Stimulated activated naive CD8-positive, alpha-beta T cell treated with anti-CD3 and anti-CD28 coated beads, Interleukin-15, Interleukin-2, amounts not matched to agents 100 ng/mL and 50 ng/mL, for 24 hours (primary cell): ENCODE measurements around the gene MGAT1.
A peak's percentile ranks its signal among the peaks of the same experiment; 100 is the strongest.
"Not testable (repeated sequence)": the region's sequence is repeated elsewhere in the genome, so short reads cannot be mapped to it uniquely, and the experiment has no call there.

ENCODE experiments used
- H3K27ac Mint-ChIP-seq: one replicate; pipeline ENCODE4 v1.8.0; 2021; ENCODE audit warnings: mild to moderate bottlenecking, mixed read lengths
- H3K27me3 Mint-ChIP-seq: one replicate; pipeline ENCODE4 v1.8.0; 2021; ENCODE audit warnings: mixed read lengths
- H3K36me3 Mint-ChIP-seq: one replicate; pipeline ENCODE4 v1.8.0; 2021; ENCODE audit warnings: low read depth, mixed read lengths
- H3K4me1 Mint-ChIP-seq: one replicate; pipeline ENCODE4 v1.8.0; 2021; ENCODE audit warnings: low read depth, mixed read lengths
- H3K4me3 Mint-ChIP-seq: one replicate; pipeline ENCODE4 v1.8.0; 2021; ENCODE audit warnings: mild to moderate bottlenecking, mixed read lengths
- H3K9me3 Mint-ChIP-seq: one replicate; pipeline ENCODE4 v1.8.0; 2021; ENCODE audit warnings: mixed read lengths

MGAT1 gene

GRCh38 chr5:180801596-180802324 is 846 bp downstream of the MGAT1 start:
- H3K4me3 Mint-ChIP-seq: peak overlapping the region; percentile 90
- peaks cover 47% of the 10 kb centered on the region for H3K36me3 Mint-ChIP-seq
- no peaks in the 10 kb centered on the region for H3K27me3 Mint-ChIP-seq
- H3K4me1 Mint-ChIP-seq: peaks cover 76% of the 10 kb centered on the region
- peak overlapping the region; percentile 83 for H3K27ac Mint-ChIP-seq
- H3K9me3 Mint-ChIP-seq: no peaks in the 10 kb centered on the region

GRCh38 chr5:180799902-180800801 is 2.5 kb downstream of the MGAT1 start:
- Mint-ChIP-seq H3K4me3 (peak overlapping the region; percentile 90), H3K9me3 (no peaks in the 10 kb centered on the region), H3K27ac (peak overlapping the region; percentile 73), H3K36me3 (peaks cover 53% of the 10 kb centered on the region), H3K27me3 (no peaks in the 10 kb centered on the region), H3K4me1 (peaks cover 77% of the 10 kb centered on the region)

DNA sequence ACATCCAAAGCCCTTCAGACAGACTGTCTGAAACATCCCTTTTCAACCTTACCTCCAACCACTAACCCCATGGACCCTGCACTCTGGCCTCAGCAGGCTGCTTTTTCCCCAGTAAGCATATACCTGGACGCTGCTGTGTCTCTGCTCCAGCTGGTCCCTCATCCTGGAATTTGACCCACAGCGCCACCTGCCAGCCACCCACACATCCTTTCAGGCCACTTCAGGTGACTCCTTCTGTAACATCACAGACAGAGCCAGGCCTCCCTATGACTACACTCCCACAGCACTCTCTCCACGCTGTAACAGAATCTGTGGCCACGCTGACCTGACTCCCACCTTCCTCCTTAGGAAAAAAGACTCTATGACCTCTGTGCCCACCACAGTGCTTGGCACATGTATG is 3.4 kb downstream of the MGAT1 start:
- peaks cover 49% of the 10 kb centered on the region for H3K36me3 Mint-ChIP-seq
- peak overlapping the region; percentile 72 for H3K27ac Mint-ChIP-seq
- peaks cover 75% of the 10 kb centered on the region for H3K4me1 Mint-ChIP-seq
- no peaks in the 10 kb centered on the region for H3K27me3 Mint-ChIP-seq
- H3K4me3 Mint-ChIP-seq: peak overlapping the region; percentile 1
- H3K9me3 Mint-ChIP-seq: no peaks in the 10 kb centered on the region

DNA sequence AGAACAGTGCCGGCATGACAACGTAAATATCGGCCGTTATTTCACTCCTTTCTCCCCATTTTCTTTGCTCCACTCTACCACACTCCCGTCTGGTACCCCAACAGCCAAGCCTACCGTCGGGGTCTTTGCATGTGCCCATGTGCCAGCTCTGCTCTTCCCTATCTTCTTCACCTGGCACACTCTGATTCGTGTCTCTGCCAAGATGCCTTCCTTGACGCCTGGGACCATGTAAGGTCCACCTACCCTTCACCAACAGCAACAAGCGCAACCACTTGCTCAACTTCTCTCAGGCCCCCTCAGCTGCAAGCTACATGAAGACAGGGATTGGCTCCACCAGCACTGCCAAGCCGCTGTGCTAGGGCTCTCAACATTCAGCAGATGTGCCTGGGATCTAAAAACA is 4.4 kb downstream of the MGAT1 start:
- H3K9me3 Mint-ChIP-seq: no peaks in the 10 kb centered on the region
- peaks cover 56% of the 10 kb centered on the region for H3K36me3 Mint-ChIP-seq
- peaks cover 82% of the 10 kb centered on the region for H3K4me1 Mint-ChIP-seq
- H3K27me3 Mint-ChIP-seq: no peaks in the 10 kb centered on the region
- H3K27ac Mint-ChIP-seq: peak overlapping the region; percentile 72
- H3K4me3 Mint-ChIP-seq: peak overlapping the region; percentile 10

GRCh38 chr5:180797256-180798192 is 5.1 kb downstream of the MGAT1 start:
- H3K4me1 Mint-ChIP-seq: peaks cover 86% of the 10 kb centered on the region
- H3K27me3 Mint-ChIP-seq: no peaks in the 10 kb centered on the region
- peaks cover 60% of the 10 kb centered on the region for H3K36me3 Mint-ChIP-seq
- H3K27ac Mint-ChIP-seq: peak overlapping the region; percentile 72
- no peaks in the 10 kb centered on the region for H3K9me3 Mint-ChIP-seq
- no peak overlapping the region for H3K4me3 Mint-ChIP-seq

GRCh38 chr5:180795771-180796313 is 6.8 kb downstream of the MGAT1 start:
- Mint-ChIP-seq H3K4me1 (peaks cover 74% of the 10 kb centered on the region), H3K36me3 (peaks cover 62% of the 10 kb centered on the region), H3K27ac (peak overlapping the region; percentile 62), H3K4me3 (no peak overlapping the region), H3K9me3 (no peaks in the 10 kb centered on the region), H3K27me3 (no peaks in the 10 kb centered on the region)

DNA sequence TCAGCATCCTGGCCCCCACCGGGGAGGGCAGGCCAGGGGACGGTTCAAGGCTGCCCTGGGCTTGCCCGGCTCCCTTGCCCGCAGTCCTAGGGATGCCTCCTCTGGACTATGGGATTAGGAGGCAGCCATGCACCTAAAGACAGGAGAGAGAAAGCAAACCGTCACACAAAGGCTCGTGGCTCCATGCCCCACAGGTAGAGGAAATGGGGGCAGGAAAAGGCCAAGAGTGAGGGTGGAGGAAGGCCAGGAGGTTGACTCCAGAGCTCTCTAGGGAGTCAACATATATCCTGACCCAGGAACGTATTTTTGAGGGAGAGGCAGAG is 9.7 kb downstream of the MGAT1 start:
- Mint-ChIP-seq H3K4me1 (peaks cover 52% of the 10 kb centered on the region), H3K9me3 (no peaks in the 10 kb centered on the region), H3K36me3 (peaks cover 45% of the 10 kb centered on the region), H3K27me3 (no peaks in the 10 kb centered on the region), H3K4me3 (no peak overlapping the region), H3K27ac (no peak overlapping the region)

- H3K4me1 Mint-ChIP-seq: peaks cover 51% of the 10 kb centered on the region
- no peak overlapping the region for H3K27ac Mint-ChIP-seq
- peaks cover 48% of the 10 kb centered on the region for H3K36me3 Mint-ChIP-seq
- no peaks in the 10 kb centered on the region for H3K9me3 Mint-ChIP-seq
- H3K27me3 Mint-ChIP-seq: no peaks in the 10 kb centered on the region
- H3K4me3 Mint-ChIP-seq: no peak overlapping the region
Observed at GRCh38 chr5:180792287-180792964, 10.2 kb downstream of the MGAT1 start.

GRCh38 chr5:180791611-180792213 is 10.9 kb downstream of the MGAT1 start:
- H3K4me3 Mint-ChIP-seq: no peak overlapping the region
- peaks cover 48% of the 10 kb centered on the region for H3K36me3 Mint-ChIP-seq
- H3K27me3 Mint-ChIP-seq: no peaks in the 10 kb centered on the region
- H3K9me3 Mint-ChIP-seq: no peaks in the 10 kb centered on the region
- H3K4me1 Mint-ChIP-seq: peaks cover 45% of the 10 kb centered on the region
- H3K27ac Mint-ChIP-seq: no peak overlapping the region

GRCh38 chr5:180790524-180790923 is 12.1 kb downstream of the MGAT1 start:
- H3K4me3 Mint-ChIP-seq: no peak overlapping the region
- no peaks in the 10 kb centered on the region for H3K27me3 Mint-ChIP-seq
- H3K4me1 Mint-ChIP-seq: peaks cover 36% of the 10 kb centered on the region
- H3K36me3 Mint-ChIP-seq: peaks cover 40% of the 10 kb centered on the region
- H3K27ac Mint-ChIP-seq: peak overlapping the region; percentile 74
- H3K9me3 Mint-ChIP-seq: no peaks in the 10 kb centered on the region

- H3K27ac Mint-ChIP-seq: peak overlapping the region; percentile 74
- H3K4me1 Mint-ChIP-seq: peaks cover 32% of the 10 kb centered on the region
- no peaks in the 10 kb centered on the region for H3K27me3 Mint-ChIP-seq
- peaks cover 35% of the 10 kb centered on the region for H3K36me3 Mint-ChIP-seq
- no peak overlapping the region for H3K4me3 Mint-ChIP-seq
- H3K9me3 Mint-ChIP-seq: no peaks in the 10 kb centered on the region
Observed at GRCh38 chr5:180790020-180790419, 12.6 kb downstream of the MGAT1 start.

GRCh38 chr5:180788651-180789410 is 13.8 kb downstream of the MGAT1 start:
- H3K27me3 Mint-ChIP-seq, H3K27ac Mint-ChIP-seq, H3K4me3 Mint-ChIP-seq, H3K9me3 Mint-ChIP-seq: not testable (repeated sequence)
- Mint-ChIP-seq H3K36me3 (peaks cover 35% of the 10 kb centered on the region), H3K4me1 (peaks cover 24% of the 10 kb centered on the region)

GRCh38 chr5:180787711-180788431 is 14.7 kb downstream of the MGAT1 start:
- H3K27ac Mint-ChIP-seq: peak overlapping the region; percentile 41
- H3K9me3 Mint-ChIP-seq: no peaks in the 10 kb centered on the region
- peaks cover 26% of the 10 kb centered on the region for H3K36me3 Mint-ChIP-seq
- H3K4me3 Mint-ChIP-seq: no peak overlapping the region
- H3K27me3 Mint-ChIP-seq: no peaks in the 10 kb centered on the region
- H3K4me1 Mint-ChIP-seq: peaks cover 14% of the 10 kb centered on the region
